ENCODE measurements around the gene BABAM2. TPM values are rescaled to one million over a fixed set of nuclear protein-coding genes. Genes with fewer than 3 reads are reported as not detected.

BABAM2 gene
- total RNA-seq, 1 experiment from 2014 or later: 57.6 TPM

DNA sequence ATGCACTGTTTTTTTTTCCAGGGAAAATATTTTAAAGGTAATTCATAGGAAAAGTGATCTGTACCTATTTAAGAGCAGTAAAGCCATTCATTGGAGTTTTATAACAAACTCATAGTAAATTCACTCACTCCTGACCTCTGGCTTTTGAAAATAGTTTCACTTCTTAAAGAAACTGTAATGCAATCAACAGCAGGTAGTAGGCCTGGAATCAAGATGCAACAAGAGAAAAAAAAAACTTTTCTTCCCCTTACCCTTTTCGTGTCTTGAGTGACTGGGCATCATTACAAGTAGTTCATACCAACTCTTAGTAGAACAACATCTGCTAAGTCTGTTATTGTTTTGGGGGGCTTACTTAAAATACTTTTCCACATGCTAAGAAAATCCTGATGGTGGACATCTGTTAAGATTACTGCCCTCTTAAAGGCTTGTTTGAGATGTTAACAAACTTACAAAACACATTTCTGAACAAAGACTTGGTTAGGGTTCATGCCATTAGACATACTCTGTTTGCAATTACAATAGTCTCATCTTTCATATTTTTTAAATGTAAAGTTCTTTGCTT, 338.0 kb downstream of the BABAM2 start:
- peaks cover 40% of the 10 kb centered on the region for H3K4me1 Mint-ChIP-seq (ENCODE audit: insufficient read depth, unreplicated experiment)
- DNase-seq (ENCODE audit: unreplicated experiment): no peak
- no peak overlapping the region for H3K4me3 Mint-ChIP-seq (ENCODE audit: unreplicated experiment)
- ChIA-PET POLR2A (interaction anchor here (0.6 to 0.8 kb wide), 2 partner anchors 22 to 178 kb away, joined by 3 to 4 read pairs; no protein-coding TSS in a partner anchor), CTCF (interaction anchor here (1.2 kb wide), 1 partner anchor 41 kb away, joined by 4 read pairs; no protein-coding TSS in a partner anchor)
- no peaks in the 10 kb centered on the region for H3K27me3 Mint-ChIP-seq (ENCODE audit: insufficient read depth, unreplicated experiment)
- intact Hi-C loops (cut with micrococcal nuclease): no loop called here
- BruUV-seq (replicated peaks): no TSS peak
- TF ChIP-seq, protein P1, sequence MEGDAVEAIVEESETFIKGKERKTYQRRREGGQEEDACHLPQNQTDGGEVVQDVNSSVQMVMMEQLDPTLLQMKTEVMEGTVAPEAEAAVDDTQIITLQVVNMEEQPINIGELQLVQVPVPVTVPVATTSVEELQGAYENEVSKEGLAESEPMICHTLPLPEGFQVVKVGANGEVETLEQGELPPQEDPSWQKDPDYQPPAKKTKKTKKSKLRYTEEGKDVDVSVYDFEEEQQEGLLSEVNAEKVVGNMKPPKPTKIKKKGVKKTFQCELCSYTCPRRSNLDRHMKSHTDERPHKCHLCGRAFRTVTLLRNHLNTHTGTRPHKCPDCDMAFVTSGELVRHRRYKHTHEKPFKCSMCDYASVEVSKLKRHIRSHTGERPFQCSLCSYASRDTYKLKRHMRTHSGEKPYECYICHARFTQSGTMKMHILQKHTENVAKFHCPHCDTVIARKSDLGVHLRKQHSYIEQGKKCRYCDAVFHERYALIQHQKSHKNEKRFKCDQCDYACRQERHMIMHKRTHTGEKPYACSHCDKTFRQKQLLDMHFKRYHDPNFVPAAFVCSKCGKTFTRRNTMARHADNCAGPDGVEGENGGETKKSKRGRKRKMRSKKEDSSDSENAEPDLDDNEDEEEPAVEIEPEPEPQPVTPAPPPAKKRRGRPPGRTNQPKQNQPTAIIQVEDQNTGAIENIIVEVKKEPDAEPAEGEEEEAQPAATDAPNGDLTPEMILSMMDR (IDR thresholded peaks at IDR 0.05; ENCODE audit: unreplicated experiment): peak; percentile 18
- H3K9me3 Mint-ChIP-seq (ENCODE audit: unreplicated experiment): no peaks in the 10 kb centered on the region
- H3K36me3 Mint-ChIP-seq (ENCODE audit: insufficient read depth, unreplicated experiment): peaks cover 14% of the 10 kb centered on the region
- H3K27ac Mint-ChIP-seq (ENCODE audit: low read depth, unreplicated experiment): no peak overlapping the region

DNA sequence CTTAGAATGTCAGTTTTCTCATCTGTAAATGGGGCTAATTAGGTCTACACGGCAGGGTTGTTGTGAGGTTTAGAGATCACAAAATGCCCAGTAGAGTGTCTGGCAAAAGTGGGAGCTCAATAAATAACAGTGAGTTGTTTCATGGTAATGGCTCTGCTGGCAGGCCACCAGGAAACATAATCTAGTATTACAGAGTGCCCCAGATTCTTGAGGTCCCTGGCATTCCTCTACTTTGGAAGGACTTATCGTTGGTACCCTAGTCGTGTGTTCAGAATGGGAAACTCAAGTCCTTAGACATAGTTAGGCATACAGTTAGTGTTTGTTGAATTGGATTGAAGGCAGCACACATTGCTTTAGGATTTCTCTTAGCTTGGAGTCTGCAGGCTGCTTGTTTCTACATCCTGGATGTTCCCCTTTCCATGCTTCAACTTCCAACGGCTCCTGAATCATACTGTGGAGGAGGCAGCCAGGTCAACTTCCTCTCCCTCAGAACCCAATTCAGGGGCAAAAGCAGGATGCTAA, 340.6 kb downstream of the BABAM2 start:
- H3K4me1 Mint-ChIP-seq (ENCODE audit: insufficient read depth, unreplicated experiment): peaks cover 15% of the 10 kb centered on the region
- no TSS peak for BruUV-seq (replicated peaks)
- intact Hi-C loops (cut with micrococcal nuclease): no loop called here
- TF ChIP-seq, protein P1 (IDR thresholded peaks at IDR 0.05; ENCODE audit: unreplicated experiment): no peak
- H3K27me3 Mint-ChIP-seq (ENCODE audit: insufficient read depth, unreplicated experiment): no peaks in the 10 kb centered on the region
- H3K4me3 Mint-ChIP-seq (ENCODE audit: unreplicated experiment): no peak overlapping the region
- POLR2A ChIA-PET: interaction anchor here (0.6 to 1.8 kb wide), 9 partner anchors 19 to 186 kb away, joined by 3 to 11 read pairs (median 4); no protein-coding TSS in a partner anchor
- H3K36me3 Mint-ChIP-seq (ENCODE audit: insufficient read depth, unreplicated experiment): peaks cover 14% of the 10 kb centered on the region
- no peaks in the 10 kb centered on the region for H3K9me3 Mint-ChIP-seq (ENCODE audit: unreplicated experiment)
- CTCF ChIA-PET: interaction anchor here (0.7 to 1.1 kb wide), 4 partner anchors 46 to 97 kb away, joined by 3 to 6 read pairs (median 3); no protein-coding TSS in a partner anchor
- DNase-seq (ENCODE audit: unreplicated experiment): peak; percentile 9
- H3K27ac Mint-ChIP-seq (ENCODE audit: low read depth, unreplicated experiment): no peak overlapping the region

DNA sequence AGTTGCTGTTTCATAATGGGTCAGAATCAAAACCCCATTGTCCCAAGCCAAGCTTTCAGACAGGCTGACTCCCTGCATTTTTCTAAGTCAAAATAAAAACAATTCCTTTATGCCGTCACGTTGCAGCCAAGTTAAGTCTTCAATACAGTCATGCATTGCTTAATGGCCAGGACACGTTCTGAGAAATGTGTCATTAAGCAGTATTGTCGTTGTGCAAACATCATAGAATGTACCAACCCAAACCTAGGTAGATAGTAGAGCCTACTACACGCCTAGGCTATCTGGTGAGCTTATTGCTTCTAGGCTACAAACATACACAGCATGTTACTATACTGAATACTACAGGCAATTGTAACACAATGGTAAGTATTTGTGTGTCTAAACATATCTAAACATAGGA, 341.8 kb downstream of the BABAM2 start:
- TF ChIP-seq, protein P1 (IDR thresholded peaks at IDR 0.05; ENCODE audit: unreplicated experiment): no peak
- Mint-ChIP-seq H3K27ac (ENCODE audit: low read depth, unreplicated experiment) (no peak overlapping the region), H3K27me3 (ENCODE audit: insufficient read depth, unreplicated experiment) (no peaks in the 10 kb centered on the region), H3K36me3 (ENCODE audit: insufficient read depth, unreplicated experiment) (peaks cover 7% of the 10 kb centered on the region), H3K4me1 (ENCODE audit: insufficient read depth, unreplicated experiment) (peaks cover 8% of the 10 kb centered on the region), H3K4me3 (ENCODE audit: unreplicated experiment) (no peak overlapping the region), H3K9me3 (ENCODE audit: unreplicated experiment) (no peaks in the 10 kb centered on the region)
- DNase-seq (ENCODE audit: unreplicated experiment): peak; percentile 50
- intact Hi-C loops (cut with micrococcal nuclease): no loop called here
- ChIA-PET CTCF (no interaction called here), POLR2A (interaction anchor here (0.5 to 1.2 kb wide), 5 partner anchors 158 to 516 kb away, joined by 3 to 4 read pairs (median 3); no protein-coding TSS in a partner anchor)
- no TSS peak for BruUV-seq (replicated peaks)

DNA sequence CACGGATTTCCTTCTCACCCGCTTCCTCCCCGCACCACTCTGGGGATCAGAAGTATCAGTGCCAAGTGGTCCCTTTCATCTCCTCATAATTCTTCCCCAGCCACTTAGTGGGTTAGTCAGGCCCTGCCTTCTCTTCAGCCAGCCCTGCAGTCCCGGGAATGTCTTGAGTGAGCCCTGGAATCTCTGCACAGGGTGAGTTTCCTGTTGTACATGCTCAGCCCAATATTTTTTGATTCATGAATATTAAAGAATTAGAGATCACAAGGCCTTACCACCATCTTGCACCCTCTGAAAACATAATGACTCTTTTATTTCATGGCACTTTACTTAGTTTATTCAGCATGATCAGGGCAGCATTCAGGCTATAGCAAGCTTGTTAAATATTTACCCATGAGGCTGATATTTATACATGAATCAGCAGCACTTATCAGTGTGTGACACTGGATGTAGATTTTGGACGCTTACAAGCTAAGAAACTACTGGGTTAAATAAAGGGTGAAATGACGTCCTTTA, 342.7 kb downstream of the BABAM2 start:
- intact Hi-C loops (cut with micrococcal nuclease): no loop called here
- ChIA-PET POLR2A (interaction anchor here (0.8 kb wide), 1 partner anchor 63 kb away, joined by 4 read pairs; no protein-coding TSS in a partner anchor), CTCF (no interaction called here)
- H3K36me3 Mint-ChIP-seq (ENCODE audit: insufficient read depth, unreplicated experiment): peaks cover 10% of the 10 kb centered on the region
- TF ChIP-seq, protein P1 (IDR thresholded peaks at IDR 0.05; ENCODE audit: unreplicated experiment): no peak
- H3K4me3 Mint-ChIP-seq (ENCODE audit: unreplicated experiment): no peak overlapping the region
- DNase-seq (ENCODE audit: unreplicated experiment): no peak
- peak overlapping the region; percentile 4 for H3K27ac Mint-ChIP-seq (ENCODE audit: low read depth, unreplicated experiment)
- no peaks in the 10 kb centered on the region for H3K27me3 Mint-ChIP-seq (ENCODE audit: insufficient read depth, unreplicated experiment)
- H3K4me1 Mint-ChIP-seq (ENCODE audit: insufficient read depth, unreplicated experiment): peaks cover 5% of the 10 kb centered on the region
- H3K9me3 Mint-ChIP-seq (ENCODE audit: unreplicated experiment): no peaks in the 10 kb centered on the region
- BruUV-seq (replicated peaks): no TSS peak

Data from MCF 10A (cell line).